DOHH2 (cell line): ENCODE measurements around the gene TET2.

Source experiments
- H3F3A ChIP-seq: fragments of 200-600 bp; sonication (generic), shearing (Covaris generic); 2 replicates; pipeline ENCODE4 v1.6.0; 2016; ENCODE audit warnings: antibody characterized with exemption, mild to moderate bottlenecking; ENCODE audit not compliant: control insufficient read depth, insufficient read depth
- H3K27ac ChIP-seq: fragments of 200-600 bp; sonication (generic); 2 replicates; pipeline ENCODE4 v1.5.1; 2014; ENCODE audit warnings: low read depth, mild to moderate bottlenecking, low read length, moderate library complexity
- H3K27me3 ChIP-seq: fragments of 200-600 bp; sonication (generic); 2 replicates; pipeline ENCODE4 v1.6.1; 2014; ENCODE audit warnings: mild to moderate bottlenecking, low read length, mixed read lengths; ENCODE audit not compliant: control insufficient read depth
- H3K36me3 ChIP-seq: fragments of 200-600 bp; sonication (generic); 2 replicates; pipeline ENCODE4 v1.6.1; 2014; ENCODE audit warnings: mild to moderate bottlenecking, low read length, moderate library complexity, mixed read lengths; ENCODE audit not compliant: control insufficient read depth
- H3K4me1 ChIP-seq: fragments of 200-600 bp; sonication (generic); 2 replicates; pipeline ENCODE4 v1.6.1; 2014; ENCODE audit warnings: mild to moderate bottlenecking, low read length, mixed read lengths; ENCODE audit not compliant: control insufficient read depth
- H3K4me2 ChIP-seq: fragments of 200-600 bp; sonication (generic); 2 replicates; pipeline ENCODE4 v1.6.0; 2014; ENCODE audit warnings: mild to moderate bottlenecking, low read length, moderate library complexity
- H3K4me3 ChIP-seq: fragments of 200-600 bp; sonication (generic); 2 replicates; pipeline ENCODE4 v1.5.1; 2014; ENCODE audit warnings: mild to moderate bottlenecking, low read length, mixed read lengths
- H3K79me2 ChIP-seq: fragments of 200-600 bp; sonication (generic); 2 replicates; pipeline ENCODE4 v1.6.1; 2014; ENCODE audit warnings: mild to moderate bottlenecking, low read length, mixed read lengths; ENCODE audit not compliant: control insufficient read depth
- H3K9me2 ChIP-seq: fragments of 200-600 bp; sonication (generic); replicated peaks from 2 replicates; pipeline ENCODE4 v1.6.1; 2014; ENCODE audit warnings: mild to moderate bottlenecking, low read length, mixed read lengths; ENCODE audit not compliant: control insufficient read depth
- H3K9me3 ChIP-seq: fragments of 200-600 bp; sonication (generic); 2 replicates; pipeline ENCODE4 v1.6.1; 2014; ENCODE audit warnings: antibody characterized with exemption, low read length, mixed read lengths; ENCODE audit not compliant: control insufficient read depth, insufficient read depth
- H4K20me1 ChIP-seq: fragments of 200-600 bp; sonication (generic); 2 replicates; pipeline ENCODE4 v1.6.0; 2014; ENCODE audit warnings: low read depth, mild to moderate bottlenecking, antibody characterized with exemption, low read length, moderate library complexity; ENCODE audit not compliant: control insufficient read depth, insufficient read depth
- EZH2phosphoT487 ChIP-seq: fragments of 200-600 bp; sonication (generic); IDR thresholded peaks from 2 replicates; pipeline ENCODE4 v1.6.1; 2017; ENCODE audit warnings: borderline replicate concordance, mild to moderate bottlenecking, antibody characterized with exemption, low read length, moderate library complexity, mixed read lengths
- TF ChIP-seq, protein P1 (sequence below): fragments of 200-600 bp; sonication (generic); IDR thresholded peaks from one replicate; pipeline ENCODE4 v1.5.1; 2014; ENCODE audit warnings: antibody characterized with exemption, mild to moderate bottlenecking, low read depth, low read length; ENCODE audit not compliant: poor library complexity, severe bottlenecking

Gene TET2

DNA sequence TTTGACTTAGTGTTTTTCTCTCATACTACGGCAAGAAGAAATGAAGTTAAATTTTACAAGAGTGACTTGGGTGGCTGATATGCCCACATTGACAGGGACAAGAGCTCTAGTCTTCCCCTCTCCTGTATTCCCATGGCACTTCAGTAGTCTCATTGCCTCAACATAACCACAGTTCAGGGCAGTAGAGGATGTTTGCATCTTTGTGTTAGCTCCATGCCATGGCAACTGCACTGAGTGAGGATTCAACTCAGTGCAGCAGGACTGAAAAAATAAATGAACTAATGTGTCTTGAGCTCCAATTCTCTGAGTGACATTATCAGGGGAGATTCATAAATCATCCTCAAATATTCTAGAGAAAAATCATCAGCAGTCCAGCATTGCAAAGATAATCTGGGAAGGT lies 78.8 kb downstream of the TET2 start:
- TF ChIP-seq, protein P1, sequence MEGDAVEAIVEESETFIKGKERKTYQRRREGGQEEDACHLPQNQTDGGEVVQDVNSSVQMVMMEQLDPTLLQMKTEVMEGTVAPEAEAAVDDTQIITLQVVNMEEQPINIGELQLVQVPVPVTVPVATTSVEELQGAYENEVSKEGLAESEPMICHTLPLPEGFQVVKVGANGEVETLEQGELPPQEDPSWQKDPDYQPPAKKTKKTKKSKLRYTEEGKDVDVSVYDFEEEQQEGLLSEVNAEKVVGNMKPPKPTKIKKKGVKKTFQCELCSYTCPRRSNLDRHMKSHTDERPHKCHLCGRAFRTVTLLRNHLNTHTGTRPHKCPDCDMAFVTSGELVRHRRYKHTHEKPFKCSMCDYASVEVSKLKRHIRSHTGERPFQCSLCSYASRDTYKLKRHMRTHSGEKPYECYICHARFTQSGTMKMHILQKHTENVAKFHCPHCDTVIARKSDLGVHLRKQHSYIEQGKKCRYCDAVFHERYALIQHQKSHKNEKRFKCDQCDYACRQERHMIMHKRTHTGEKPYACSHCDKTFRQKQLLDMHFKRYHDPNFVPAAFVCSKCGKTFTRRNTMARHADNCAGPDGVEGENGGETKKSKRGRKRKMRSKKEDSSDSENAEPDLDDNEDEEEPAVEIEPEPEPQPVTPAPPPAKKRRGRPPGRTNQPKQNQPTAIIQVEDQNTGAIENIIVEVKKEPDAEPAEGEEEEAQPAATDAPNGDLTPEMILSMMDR = no peak
- no peak for TF ChIP-seq EZH2phosphoT487
- no peak overlapping the region for H3K27ac ChIP-seq
- H3K9me3 ChIP-seq = no peaks in the 10 kb centered on the region
- H3K4me1 ChIP-seq = no peaks in the 10 kb centered on the region
- H3K4me2 ChIP-seq = no peak overlapping the region
- no peaks in the 10 kb centered on the region for H4K20me1 ChIP-seq
- H3K36me3 ChIP-seq = no peaks in the 10 kb centered on the region
- no peaks in the 10 kb centered on the region for H3K79me2 ChIP-seq
- H3K9me2 ChIP-seq = no peaks in the 10 kb centered on the region
- no peak overlapping the region for H3K4me3 ChIP-seq
- no peaks in the 10 kb centered on the region for H3F3A ChIP-seq
- H3K27me3 ChIP-seq = no peaks in the 10 kb centered on the region

DNA sequence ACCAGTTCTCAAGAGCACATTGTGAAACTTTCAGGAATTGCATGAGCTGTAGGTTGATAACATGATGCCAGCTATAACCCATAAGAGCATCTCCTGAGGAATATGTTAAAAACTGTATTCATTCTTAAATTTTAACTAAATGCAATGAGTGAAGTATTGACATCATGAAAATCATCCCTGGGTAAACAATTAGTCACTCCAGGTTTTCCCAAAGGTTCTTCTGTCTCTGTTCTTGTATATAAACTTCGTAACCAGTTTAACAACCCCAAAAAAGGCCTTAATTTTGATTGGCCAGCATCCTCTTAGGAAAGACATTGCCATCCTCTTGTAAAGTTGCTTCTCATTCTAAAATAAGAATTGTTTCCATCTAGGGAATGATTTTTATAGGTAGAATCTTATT lies 80.4 kb downstream of the TET2 start:
- no peaks in the 10 kb centered on the region for H3K79me2 ChIP-seq
- no peaks in the 10 kb centered on the region for H3K9me2 ChIP-seq
- TF ChIP-seq, protein P1 = no peak
- no peak for TF ChIP-seq EZH2phosphoT487

DNA sequence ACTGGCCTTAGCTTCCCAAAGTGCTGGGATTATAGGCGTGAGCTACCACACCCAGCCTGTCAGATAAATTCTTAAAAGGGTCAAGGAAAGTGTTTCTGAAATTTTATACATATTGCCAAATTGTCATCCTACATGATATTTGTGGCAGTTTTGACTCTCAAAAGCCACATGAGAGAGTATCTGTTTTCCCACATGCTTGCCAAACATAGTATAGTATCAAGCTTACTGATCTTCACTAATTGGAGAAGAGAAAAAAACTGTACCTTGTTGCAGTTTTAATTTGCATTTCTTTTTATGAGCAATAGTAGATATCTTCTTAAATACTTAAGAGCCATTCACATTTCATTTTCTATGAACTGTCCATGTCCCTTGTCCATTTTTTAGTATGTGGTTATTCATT lies 83.6 kb downstream of the TET2 start:
- no peaks in the 10 kb centered on the region for H3K9me3 ChIP-seq
- H3K27me3 ChIP-seq = no peaks in the 10 kb centered on the region
- no peak overlapping the region for H3K27ac ChIP-seq
- H3K4me2 ChIP-seq = no peak overlapping the region
- H3K79me2 ChIP-seq = no peaks in the 10 kb centered on the region
- no peak overlapping the region for H3K4me3 ChIP-seq
- no peaks in the 10 kb centered on the region for H3K4me1 ChIP-seq
- H3K9me2 ChIP-seq = no peaks in the 10 kb centered on the region
- TF ChIP-seq EZH2phosphoT487 = no peak
- TF ChIP-seq, protein P1 = no peak
- H4K20me1 ChIP-seq = no peaks in the 10 kb centered on the region
- H3F3A ChIP-seq = no peaks in the 10 kb centered on the region
- H3K36me3 ChIP-seq = peaks cover under 1% of the 10 kb centered on the region; the same call in 1 of the 2 replicates

More for the DNA sequence above, 80.4 kb downstream of the TET2 start:
- H3K4me3 ChIP-seq = no peak overlapping the region
- no peak overlapping the region for H3K4me2 ChIP-seq
- H3K9me3 ChIP-seq = no peaks in the 10 kb centered on the region
- H3K27ac ChIP-seq = no peak overlapping the region
- H3F3A ChIP-seq = no peaks in the 10 kb centered on the region
- H3K36me3 ChIP-seq = no peaks in the 10 kb centered on the region
- H4K20me1 ChIP-seq = no peaks in the 10 kb centered on the region
- H3K4me1 ChIP-seq = no peaks in the 10 kb centered on the region
- H3K27me3 ChIP-seq = no peaks in the 10 kb centered on the region
